GM12878 (cell line): ENCODE data around the gene SGMS1. TPM values are rescaled to one million over a fixed set of nuclear protein-coding genes. Genes with fewer than 3 reads are reported as not detected.
"Not testable (repeated sequence)": the region's sequence is repeated elsewhere in the genome, so short reads cannot be mapped to it uniquely, and the experiment has no call there.

Source experiments
- ATAC-seq: fragments of 200-7000 bp; cut with Tn5 transposase; 3 replicates; pipeline ENCODE4 v1.9.1; 2020; ENCODE audit warnings: mild to moderate bottlenecking, moderate library complexity
- BruUV-seq: library from RNA; stranded (reverse); fragments of 400-500 nt; replicated peaks from 2 replicates; lab custom pipeline; 2021; lab: Mats Ljungman, UMichigan
- CTCF ChIA-PET: fragments of 300-600 bp; sonication (Branson Sonifier 250); formaldehyde crosslinking; extraction: SDS; loops from one replicate; lab custom pipeline; 2021; ENCODE audit warnings: inconsistent platforms; lab: Yijun Ruan, JAX
- POLR2A ChIA-PET: fragments of 350-600 bp; formaldehyde crosslinking; extraction: SDS; loops from one replicate; lab custom pipeline; 2021; ENCODE audit warnings: inconsistent platforms; lab: Charles Lee
- RAD21 ChIA-PET: fragments of 300-600 bp; sonication (Branson Sonifier 250); formaldehyde crosslinking; loops from one replicate; lab custom pipeline; 2023; ENCODE audit warnings: antibody characterized with exemption; ENCODE audit not compliant: unreplicated experiment; lab: Charles Lee
- SMC1A ChIA-PET: fragments of 300-600 bp; sonication (Branson Sonifier 250); formaldehyde crosslinking; loops from one replicate; lab custom pipeline; 2023; ENCODE audit not compliant: unreplicated experiment, uncharacterized antibody; lab: Charles Lee
- DNase-seq: peaks from one replicate; pipeline ENCODE4 v3.0.0-alpha.2; 2011; ENCODE audit warnings: low read depth, low spot score
- FAIRE-seq: peaks from 3 replicates; lab custom pipeline; 2011; peaks lifted over from hg19 to GRCh38; lab: Jason Lieb, UNC
- H2AFZ ChIP-seq: 2 replicates; pipeline ENCODE4 v1.6.0; 2011; ENCODE audit warnings: low read depth, low read length, control low read depth; ENCODE audit not compliant: control insufficient read depth
- H3K27ac ChIP-seq: 2 replicates; pipeline ENCODE4 v1.5.1; 2011; ENCODE audit warnings: control low read depth; ENCODE audit not compliant: control insufficient read depth, insufficient read depth
- H3K27me3 ChIP-seq, 2 experiments: replicated peaks in 1 of 2; 2 replicates each; pipeline versions ENCODE4 v1.6.0 to v1.6.1; 2011; ENCODE audit warnings: low read length in 1 of 2; ENCODE audit not compliant: control insufficient read depth in 2 of 2, insufficient read depth in 2 of 2
- H3K36me3 ChIP-seq, 2 experiments: 2 replicates each; pipeline ENCODE4 v1.5.1; 2011; ENCODE audit warnings: low read length in 1 of 2; ENCODE audit not compliant: control insufficient read depth in 2 of 2, insufficient read depth in 2 of 2
- H3K4me1 ChIP-seq: 2 replicates; pipeline ENCODE4 v1.6.1; 2011; ENCODE audit warnings: mild to moderate bottlenecking, low read length, moderate library complexity, mixed read lengths; ENCODE audit not compliant: control insufficient read depth, insufficient read depth
- H3K4me2 ChIP-seq: 2 replicates; pipeline ENCODE4 v1.6.0; 2011; ENCODE audit warnings: control low read depth; ENCODE audit not compliant: control insufficient read depth, insufficient read depth
- H3K4me3 ChIP-seq: fragments of 200-600 bp; sonication (generic); 2 replicates; pipeline ENCODE4 v1.5.1; 2016
- H3K79me2 ChIP-seq: 2 replicates; pipeline ENCODE4 v1.6.0; 2011; ENCODE audit warnings: low read length; ENCODE audit not compliant: control insufficient read depth, insufficient read depth
- H3K9ac ChIP-seq: 2 replicates; pipeline ENCODE4 v1.8.0; 2011; ENCODE audit warnings: low read length, control low read depth, mixed read lengths; ENCODE audit not compliant: control insufficient read depth, insufficient read depth
- H3K9me3 ChIP-seq: replicated peaks from 3 replicates; pipeline ENCODE4 v1.5.1; 2011; ENCODE audit warnings: mild to moderate bottlenecking, low read length; ENCODE audit not compliant: control insufficient read depth, insufficient read depth
- H4K20me1 ChIP-seq: 2 replicates; pipeline ENCODE4 v1.6.0; 2011; ENCODE audit not compliant: control insufficient read depth, insufficient read depth
- CREB1 ChIP-seq: IDR thresholded peaks from 2 replicates; pipeline ENCODE4 v1.6.1; 2012; ENCODE audit warnings: low read depth, mild to moderate bottlenecking, inconsistent platforms
- CREM ChIP-seq: IDR thresholded peaks from 2 replicates; pipeline ENCODE4 v1.6.1; 2014; ENCODE audit warnings: antibody characterized with exemption, low read depth
- ELK1 ChIP-seq: IDR thresholded peaks from 2 replicates; pipeline ENCODE4 v1.6.1; 2012; ENCODE audit warnings: low read depth, low read length, improper control_type of control experiment
- GABPA ChIP-seq: IDR thresholded peaks from 2 replicates; pipeline ENCODE4 v1.6.1; 2014; ENCODE audit warnings: antibody characterized with exemption, low read depth, mild to moderate bottlenecking, inconsistent platforms
- HCFC1 ChIP-seq: fragments of 150-350 bp; IDR thresholded peaks from 2 replicates; pipeline ENCODE4 v1.6.1; 2014; ENCODE audit warnings: low read length
- NKRF ChIP-seq: fragments of 450-650 bp; conservative IDR thresholded peaks from 2 replicates; pipeline ENCODE4 v1.6.1; 2017; ENCODE audit warnings: mild to moderate bottlenecking, moderate library complexity
- POLR2AphosphoS5 ChIP-seq: IDR thresholded peaks from 2 replicates; pipeline ENCODE4 v1.6.1; 2011; ENCODE audit warnings: mild to moderate bottlenecking, low read length, inconsistent platforms
- RAD21 ChIP-seq: IDR thresholded peaks from 2 replicates; pipeline ENCODE4 v1.6.1; 2011; ENCODE audit warnings: mild to moderate bottlenecking, low read depth, low read length, moderate library complexity; ENCODE audit not compliant: insufficient read depth
- TAF1 ChIP-seq: IDR thresholded peaks from 2 replicates; pipeline ENCODE4 v1.6.1; 2011; ENCODE audit warnings: mild to moderate bottlenecking, low read depth, low read length, borderline replicate concordance
- TCF12 ChIP-seq: IDR thresholded peaks from 2 replicates; pipeline ENCODE4 v1.6.1; 2011; ENCODE audit warnings: low read depth, mild to moderate bottlenecking, low read length
- WGBS: methylation state at CpG from one replicate; pipeline ENCODE4 v1.1.6; 2016; ENCODE audit warnings: low lambda C conversion rate; ENCODE audit not compliant: insufficient replicate concordance, insufficient coverage; ENCODE audit errors: missing lambda C conversion rate; 5-methylcytosine and 5-hydroxymethylcytosine counted together
- in situ Hi-C: fragments of 300-500 bp; cut with MboI; formaldehyde crosslinking; loops from 9 replicates; pipeline ENCODE4 v1.14.3; 2018; ENCODE audit warnings: mixed read lengths
- intact Hi-C: fragments of 100-400 bp; cut with micrococcal nuclease; formaldehyde crosslinking; loops from one replicate; pipeline ENCODE4 v1.14.2; 2022; ENCODE audit not compliant: unreplicated experiment
- polyA plus RNA-seq, 11 experiments: library from polyadenylated mRNA; depleted of rRNA in 4 of 11; unstranded in 6 of 11; stranded (reverse) in 5 of 11; fragments of >200 nt; fragmentation: Nextera tagmentation in 4 of 11; fragmentation: Illumina TruSeq in 1 of 11; extraction: Ambion mirVana in 4 of 11; extraction: Trizol in 1 of 11; gene quantifications; 1 replicate in 1 of 11; 2 replicates in 10 of 11; pipeline versions ENCODE4 v1.2.1 to v1.2.3, GENCODE V29; 2011 to 2016; ENCODE audit warnings: inconsistent platforms in 2 of 11, missing spikeins in 2 of 11, low read depth in 1 of 11
- total RNA-seq, 4 experiments: library from RNA; depleted of rRNA in 3 of 4; stranded (reverse); fragments of >200 nt in 3 of 4; fragmentation: Illumina TruSeq in 1 of 4; extraction: Trizol in 1 of 4; gene quantifications; 2 replicates each; pipeline versions ENCODE4 v1.2.1 to v1.2.3, GENCODE V29; 2013 to 2021

Gene SGMS1
- total and polyA plus RNA-seq, 10 of the 15 experiments (the other 5 are each of a cell fraction or from before 2014, with no cell fraction given) = 1.4 to 14.5 (median 4.9) TPM

GRCh38 chr10:50661563-50661962, 37.8 kb upstream of the SGMS1 start:
- SMC1A ChIA-PET = interaction anchor here (0.8 kb wide), 1 partner anchor 13 kb away, joined by 3 read pairs; no protein-coding TSS in a partner anchor
- BruUV-seq, H3K9ac ChIP-seq, POLR2A ChIA-PET, H3K4me3 ChIP-seq, RAD21 ChIA-PET, H2AFZ ChIP-seq, H3K9me3 ChIP-seq, H3K4me1 ChIP-seq, H3K4me2 ChIP-seq, DNase-seq, H3K36me3 ChIP-seq, H4K20me1 ChIP-seq, H3K27me3 ChIP-seq, H3K27ac ChIP-seq, H3K79me2 ChIP-seq, in situ Hi-C loops, ATAC-seq: not testable (repeated sequence)
- peak; percentile 18 for FAIRE-seq
- intact Hi-C loops = loop anchor here (10.0 kb wide), 1 partner anchor 233 kb away; no protein-coding TSS in a partner anchor
- WGBS = 32% methylated on average over 4 of the region's 4 CpGs
- CTCF ChIA-PET = interaction anchor here (1.4 to 3.9 kb wide), 2 partner anchors 12 to 250 kb away, joined by 3 to 19 read pairs; no protein-coding TSS in a partner anchor

- H3K27me3 ChIP-seq, H3K9me3 ChIP-seq, H3K79me2 ChIP-seq, H3K4me1 ChIP-seq, H3K36me3 ChIP-seq, DNase-seq, H3K27ac ChIP-seq, H4K20me1 ChIP-seq: not testable (repeated sequence)
- Histone ChIP-seq H2AFZ (peak overlapping the region; percentile 95), H3K4me2 (peak overlapping the region; percentile 68), H3K4me3 (peak overlapping the region; percentile 66), H3K9ac (peak overlapping the region; percentile 68; the same call in 1 of the 2 replicates)
- TSS peak; percentile 87 for BruUV-seq
- POLR2A ChIA-PET = interaction anchor here (1.2 kb wide), 1 partner anchor 12 kb away, joined by 5 read pairs; no protein-coding TSS in a partner anchor
- FAIRE-seq (peak; percentile 92), ATAC-seq (peak; percentile 98)
- 10% methylated on average over 32 of the region's 32 CpGs for WGBS
- intact Hi-C loops = loop anchor here (10.0 kb wide), 1 partner anchor 235 kb away; no protein-coding TSS in a partner anchor
- in situ Hi-C loops = loop anchor here (10.0 kb wide), 1 partner anchor 1035 kb away; the partner anchor contains the start of gene CSTF2T
- SMC1A ChIA-PET = interaction anchor here (0.6 to 2.2 kb wide), 14 partner anchors 12 to 385 kb away, joined by 3 to 13 read pairs (median 4); partner anchors contain the start of gene A1CF
- RAD21 ChIA-PET = interaction anchor here (0.6 to 2.9 kb wide), 10 partner anchors 8 to 366 kb away, joined by 3 to 15 read pairs (median 3); partner anchors contain the start of genes ASAH2B and SGMS1
- CTCF ChIA-PET = interaction anchor here (0.7 to 3.9 kb wide), 21 partner anchors 9 to 275 kb away, joined by 3 to 19 read pairs (median 3); partner anchors contain the start of gene ASAH2B
- peak; percentile 53 for TF ChIP-seq RAD21
- 0 out of 2 replicates have a peak, but pooled peaks have one; percentile 23 for TF ChIP-seq CREB1
- TF ChIP-seq TCF12 = peak; percentile 78
- TF ChIP-seq NKRF = 0 out of 2 replicates have a peak, but pooled peaks have one; percentile 69
- TF ChIP-seq POLR2AphosphoS5 = 0 out of 2 replicates have a peak, but pooled peaks have one; percentile 37
- TF ChIP-seq GABPA = peak; percentile 82
- TF ChIP-seq CREM = peak; percentile 61; the same call in 1 of the 2 replicates
- TF ChIP-seq HCFC1 = 0 out of 2 replicates have a peak, but pooled peaks have one; percentile 38
- TF ChIP-seq ELK1 = peak; percentile 78; the same call in 1 of the 2 replicates
- peak; percentile 73; the same call in 1 of the 2 replicates for TF ChIP-seq TAF1
Measured at GRCh38 chr10:50659865-50660730, 36.3 kb upstream of the SGMS1 start.
